WTC11 (cell line): Measurements from ENCODE around the gene HOXA5. TPM values are rescaled to one million over a fixed set of nuclear protein-coding genes. Genes with fewer than 3 reads are reported as not detected.

Experiments used
- ATAC-seq: fragments of 200-7000 bp; cut with Tn5 transposase; 2 replicates; pipeline ENCODE4 v1.10.0; 2021; ENCODE audit warnings: mild to moderate bottlenecking, moderate library complexity
- CTCF ChIA-PET: fragments of 300-600 bp; sonication (Branson Sonifier 250); formaldehyde crosslinking; loops from one replicate; lab custom pipeline; 2021; ENCODE audit warnings: antibody characterized with exemption; lab: Charles Lee
- POLR2A ChIA-PET: fragments of 350-600 bp; sonication (Branson Sonifier 250); formaldehyde crosslinking; loops from one replicate; lab custom pipeline; 2021; ENCODE audit warnings: antibody characterized with exemption; lab: Charles Lee
- DNase-seq: peaks from one replicate; pipeline ENCODE4 v3.0.0; 2021; ENCODE audit warnings: low spot score
- H3K27ac Mint-ChIP-seq: 2 replicates; pipeline ENCODE4 v1.8.0; 2021; ENCODE audit warnings: mixed read lengths
- H3K27me3 Mint-ChIP-seq: 2 replicates; pipeline ENCODE4 v1.8.0; 2021; ENCODE audit warnings: low read depth, mild to moderate bottlenecking, moderate library complexity, mixed read lengths
- H3K36me3 Mint-ChIP-seq: 2 replicates; pipeline ENCODE4 v1.8.0; 2021; ENCODE audit warnings: mixed read lengths
- H3K4me1 Mint-ChIP-seq: 2 replicates; pipeline ENCODE4 v1.8.0; 2022; ENCODE audit warnings: mixed read lengths
- H3K4me3 Mint-ChIP-seq: 2 replicates; pipeline ENCODE4 v1.8.0; 2021; ENCODE audit warnings: mild to moderate bottlenecking, moderate library complexity, mixed read lengths
- H3K9me3 Mint-ChIP-seq: 2 replicates; pipeline ENCODE4 v1.8.0; 2021; ENCODE audit warnings: mixed read lengths
- ATF1 ChIP-seq: sonication (generic); formaldehyde crosslinking; IDR thresholded peaks from 2 replicates; pipeline ENCODE4 v1.8.1; 2023; ENCODE audit warnings: mild to moderate bottlenecking, moderate library complexity, missing genetic modification reagents
- FOXP1 ChIP-seq: sonication (generic); formaldehyde crosslinking; IDR thresholded peaks from 2 replicates; pipeline ENCODE4 v1.8.0; 2022; ENCODE audit warnings: missing genetic modification reagents, mild to moderate bottlenecking, moderate library complexity, borderline replicate concordance
- GABPB1 ChIP-seq: sonication (generic); formaldehyde crosslinking; IDR thresholded peaks from 2 replicates; pipeline ENCODE4 v1.8.1; 2023; ENCODE audit warnings: mild to moderate bottlenecking, missing genetic modification reagents
- GRHL2 ChIP-seq: fragments of 250-450 bp; sonication (Bioruptor Pico); IDR thresholded peaks from 2 replicates; pipeline ENCODE4 v1.8.0; 2022; ENCODE audit warnings: mild to moderate bottlenecking, moderate library complexity; ENCODE audit not compliant: insufficient replicate concordance, severe bottlenecking
- GTF2I ChIP-seq: fragments of 250-450 bp; sonication (Bioruptor Pico); conservative IDR thresholded peaks from 2 replicates; pipeline ENCODE4 v1.4.0; 2021; ENCODE audit warnings: mild to moderate bottlenecking
- KAT7 ChIP-seq: sonication (generic); formaldehyde crosslinking; IDR thresholded peaks from 2 replicates; pipeline ENCODE4 v1.8.1; 2023; ENCODE audit warnings: missing genetic modification reagents, mild to moderate bottlenecking, borderline replicate concordance
- NFATC4 ChIP-seq: fragments of 250-450 bp; sonication (Bioruptor Pico); IDR thresholded peaks from 2 replicates; pipeline ENCODE4 v1.9.0; 2021; ENCODE audit warnings: mild to moderate bottlenecking
- NFYB ChIP-seq: sonication (generic); formaldehyde crosslinking; conservative IDR thresholded peaks from 2 replicates; pipeline ENCODE4 v1.8.0; 2022; ENCODE audit warnings: low read depth, missing genetic modification reagents
- NR2C2 ChIP-seq: sonication (generic); formaldehyde crosslinking; IDR thresholded peaks from 2 replicates; pipeline ENCODE4 v1.8.0; 2022; ENCODE audit warnings: mild to moderate bottlenecking, missing genetic modification reagents
- SMAD3 ChIP-seq: sonication (generic); formaldehyde crosslinking; IDR thresholded peaks from 2 replicates; pipeline ENCODE4 v1.8.0; 2022; ENCODE audit warnings: missing genetic modification reagents, mild to moderate bottlenecking, borderline replicate concordance
- TEAD4 ChIP-seq: sonication (generic); formaldehyde crosslinking; IDR thresholded peaks from 2 replicates; pipeline ENCODE4 v1.8.0; 2022; ENCODE audit warnings: mild to moderate bottlenecking, missing genetic modification reagents
- ZBTB21 ChIP-seq: sonication (generic); formaldehyde crosslinking; IDR thresholded peaks from 2 replicates; pipeline ENCODE4 v1.8.1; 2023; ENCODE audit warnings: mild to moderate bottlenecking, missing genetic modification reagents, borderline replicate concordance
- ZNF121 ChIP-seq: sonication (generic); formaldehyde crosslinking; IDR thresholded peaks from 2 replicates; pipeline ENCODE4 v1.8.0; 2023; ENCODE audit warnings: missing genetic modification reagents
- ZNF232 ChIP-seq: sonication (generic); formaldehyde crosslinking; IDR thresholded peaks from 2 replicates; pipeline ENCODE4 v1.8.0; 2022; ENCODE audit warnings: mild to moderate bottlenecking, missing genetic modification reagents
- ZNF263 ChIP-seq: sonication (generic); formaldehyde crosslinking; IDR thresholded peaks from 2 replicates; pipeline ENCODE4 v1.8.1; 2022; ENCODE audit warnings: low read depth, mild to moderate bottlenecking, moderate library complexity, missing genetic modification reagents
- total RNA-seq: library from RNA; stranded (reverse); gene quantifications from 3 replicates; pipeline ENCODE4 v1.2.3, GENCODE V29; 2021
- TF ChIP-seq, protein P1 (sequence below): sonication (generic); formaldehyde crosslinking; IDR thresholded peaks from 2 replicates; pipeline ENCODE4 v1.8.1; 2023; ENCODE audit warnings: mild to moderate bottlenecking, missing genetic modification reagents
- TF ChIP-seq, protein P2 (sequence below): sonication (generic); formaldehyde crosslinking; IDR thresholded peaks from 2 replicates; pipeline ENCODE4 v1.8.1; 2022; ENCODE audit warnings: mild to moderate bottlenecking, moderate library complexity, missing genetic modification reagents
- TF ChIP-seq, protein P3 (sequence below): fragments of 250-450 bp; sonication (Bioruptor Pico); conservative IDR thresholded peaks from 2 replicates; pipeline ENCODE4 v1.9.0; 2021; ENCODE audit warnings: mild to moderate bottlenecking
- TF ChIP-seq, protein P4 (sequence below): sonication (generic); formaldehyde crosslinking; IDR thresholded peaks from 2 replicates; pipeline ENCODE4 v1.8.0; 2022; ENCODE audit warnings: mild to moderate bottlenecking, missing genetic modification reagents
- TF ChIP-seq, protein P5 (sequence below): fragments of 250-450 bp; sonication (Bioruptor Pico); IDR thresholded peaks from 2 replicates; pipeline ENCODE4 v2.1.2; 2022; ENCODE audit warnings: mild to moderate bottlenecking, moderate library complexity
- TF ChIP-seq, protein P6 (sequence below): sonication (generic); formaldehyde crosslinking; IDR thresholded peaks from 2 replicates; pipeline ENCODE4 v1.8.0; 2023; ENCODE audit warnings: missing genetic modification reagents, mild to moderate bottlenecking, borderline replicate concordance
- TF ChIP-seq, protein P7 (sequence below): sonication (generic); formaldehyde crosslinking; IDR thresholded peaks from 2 replicates; pipeline ENCODE4 v1.8.1; 2022; ENCODE audit warnings: mild to moderate bottlenecking, missing genetic modification reagents, moderate library complexity, borderline replicate concordance

Gene HOXA5
- total RNA-seq, 1 experiment from 2014 or later = not detected

DNA sequence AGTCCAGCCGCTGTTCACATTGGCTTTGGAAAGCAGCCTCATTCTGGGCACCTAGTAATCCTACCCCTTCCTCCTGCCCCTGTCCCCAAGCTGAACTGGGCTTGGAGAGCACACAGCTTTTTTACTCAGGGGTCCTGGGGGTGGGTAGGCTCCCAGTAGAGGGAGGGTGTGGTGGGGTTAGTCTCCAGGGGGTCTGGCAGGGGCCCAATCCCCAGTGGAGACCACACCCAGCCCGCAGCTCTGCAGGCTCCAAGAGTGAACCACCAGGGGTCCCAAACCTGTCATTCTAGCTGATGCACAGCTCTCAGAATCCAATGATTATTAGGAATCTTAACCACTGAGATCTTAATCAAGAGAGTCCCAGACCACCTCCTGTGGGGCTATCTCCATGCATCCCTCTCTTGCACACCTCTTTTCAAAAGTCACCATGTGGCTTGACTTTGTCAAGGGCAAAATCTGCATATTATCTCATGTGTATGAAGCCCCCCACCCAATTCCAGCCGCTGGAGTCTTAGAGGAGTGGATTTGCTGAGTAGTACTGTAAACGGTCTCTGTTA is 38.9 kb upstream of the HOXA5 start (continued):
- no peak for TF ChIP-seq NFYB (CRISPR knock-in tag)
- TF ChIP-seq ZNF232 (CRISPR knock-in tag) = no peak
- TF ChIP-seq SMAD3 (CRISPR knock-in tag) = no peak
- TF ChIP-seq TEAD4 (CRISPR knock-in tag) = no peak
- TF ChIP-seq, protein P1, sequence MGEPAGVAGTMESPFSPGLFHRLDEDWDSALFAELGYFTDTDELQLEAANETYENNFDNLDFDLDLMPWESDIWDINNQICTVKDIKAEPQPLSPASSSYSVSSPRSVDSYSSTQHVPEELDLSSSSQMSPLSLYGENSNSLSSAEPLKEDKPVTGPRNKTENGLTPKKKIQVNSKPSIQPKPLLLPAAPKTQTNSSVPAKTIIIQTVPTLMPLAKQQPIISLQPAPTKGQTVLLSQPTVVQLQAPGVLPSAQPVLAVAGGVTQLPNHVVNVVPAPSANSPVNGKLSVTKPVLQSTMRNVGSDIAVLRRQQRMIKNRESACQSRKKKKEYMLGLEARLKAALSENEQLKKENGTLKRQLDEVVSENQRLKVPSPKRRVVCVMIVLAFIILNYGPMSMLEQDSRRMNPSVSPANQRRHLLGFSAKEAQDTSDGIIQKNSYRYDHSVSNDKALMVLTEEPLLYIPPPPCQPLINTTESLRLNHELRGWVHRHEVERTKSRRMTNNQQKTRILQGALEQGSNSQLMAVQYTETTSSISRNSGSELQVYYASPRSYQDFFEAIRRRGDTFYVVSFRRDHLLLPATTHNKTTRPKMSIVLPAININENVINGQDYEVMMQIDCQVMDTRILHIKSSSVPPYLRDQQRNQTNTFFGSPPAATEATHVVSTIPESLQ (CRISPR knock-in tag) = no peak
- no peak for TF ChIP-seq GABPB1 (CRISPR knock-in tag)
- TF ChIP-seq, protein P2, sequence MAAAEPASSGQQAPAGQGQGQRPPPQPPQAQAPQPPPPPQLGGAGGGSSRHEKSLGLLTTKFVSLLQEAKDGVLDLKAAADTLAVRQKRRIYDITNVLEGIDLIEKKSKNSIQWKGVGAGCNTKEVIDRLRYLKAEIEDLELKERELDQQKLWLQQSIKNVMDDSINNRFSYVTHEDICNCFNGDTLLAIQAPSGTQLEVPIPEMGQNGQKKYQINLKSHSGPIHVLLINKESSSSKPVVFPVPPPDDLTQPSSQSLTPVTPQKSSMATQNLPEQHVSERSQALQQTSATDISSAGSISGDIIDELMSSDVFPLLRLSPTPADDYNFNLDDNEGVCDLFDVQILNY (CRISPR knock-in tag) = no peak
- no peak for TF ChIP-seq ZBTB21 (CRISPR knock-in tag)
- TF ChIP-seq GTF2I (CRISPR knock-in tag) = no peak
- TF ChIP-seq, protein P3, sequence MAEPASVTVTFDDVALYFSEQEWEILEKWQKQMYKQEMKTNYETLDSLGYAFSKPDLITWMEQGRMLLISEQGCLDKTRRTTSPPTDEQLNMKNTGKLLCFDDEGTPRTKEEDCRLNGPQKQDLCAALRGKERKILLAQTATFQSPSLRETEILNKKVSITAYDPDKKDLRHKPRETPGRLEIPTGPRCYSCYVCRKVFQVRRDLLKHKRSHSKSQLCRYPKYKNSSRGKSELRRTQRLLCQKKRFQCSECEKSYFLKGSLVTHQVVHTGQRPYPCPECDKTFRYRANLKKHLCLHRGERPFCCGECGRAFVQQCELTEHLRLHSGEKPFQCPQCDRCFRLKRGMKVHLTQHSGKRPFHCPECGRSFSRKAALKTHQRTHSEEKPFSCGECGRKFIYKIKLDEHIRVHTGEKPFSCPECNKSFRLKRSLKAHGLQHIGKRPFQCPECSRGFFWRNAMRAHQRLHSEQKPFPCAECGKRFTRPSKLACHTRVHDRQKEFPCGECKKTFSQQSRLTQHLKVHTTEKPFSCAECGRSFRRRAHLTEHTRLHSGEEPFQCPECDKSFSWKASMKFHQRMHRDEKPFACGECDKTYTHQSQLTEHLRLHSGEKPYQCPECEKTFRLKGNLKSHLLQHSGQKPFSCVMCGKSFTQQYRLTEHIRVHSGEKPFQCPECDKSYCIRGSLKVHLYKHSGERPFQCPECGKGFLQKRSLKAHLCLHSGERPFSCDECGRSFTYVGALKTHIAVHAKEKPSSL (CRISPR knock-in tag) = no peak
- no peak for TF ChIP-seq NR2C2

DNA sequence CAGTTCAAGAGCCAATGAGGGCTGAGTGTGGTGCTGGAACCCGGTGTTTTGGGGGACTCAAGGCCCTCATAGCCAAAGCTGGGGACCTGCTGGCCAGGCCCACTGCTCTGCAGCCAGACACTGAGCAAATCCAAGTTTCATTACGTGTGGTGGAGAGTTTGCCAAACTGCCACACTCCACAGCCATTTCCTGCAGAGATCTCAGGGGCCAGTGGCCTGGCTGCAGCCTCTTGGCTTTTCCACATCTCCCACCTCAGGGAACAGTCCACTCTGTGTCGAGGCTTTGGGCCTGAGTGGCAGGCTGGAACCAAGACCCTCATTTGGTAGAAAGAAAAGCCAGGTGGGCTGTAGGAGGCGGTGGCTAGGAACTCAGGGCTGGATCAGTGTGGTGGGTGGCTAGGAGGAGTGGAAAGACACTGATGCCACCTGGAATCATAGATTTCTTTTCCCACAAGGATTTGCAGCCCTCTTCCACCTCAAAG is 38.4 kb upstream of the HOXA5 start:
- H3K4me3 Mint-ChIP-seq = no peak overlapping the region
- H3K27me3 Mint-ChIP-seq = peaks cover 100% of the 10 kb centered on the region
- no peak overlapping the region for H3K27ac Mint-ChIP-seq
- ChIA-PET POLR2A (no interaction called here), CTCF (no interaction called here)
- no peaks in the 10 kb centered on the region for H3K9me3 Mint-ChIP-seq
- ATAC-seq (no peak), DNase-seq (no peak)
- H3K4me1 Mint-ChIP-seq = peaks cover 37% of the 10 kb centered on the region
- 0 out of 2 replicates have a peak, but pooled peaks cover 3% of the 10 kb centered on the region for H3K36me3 Mint-ChIP-seq
- no peak for TF ChIP-seq GTF2I (CRISPR knock-in tag)
- TF ChIP-seq ZNF121 = no peak
- TF ChIP-seq, protein P4, sequence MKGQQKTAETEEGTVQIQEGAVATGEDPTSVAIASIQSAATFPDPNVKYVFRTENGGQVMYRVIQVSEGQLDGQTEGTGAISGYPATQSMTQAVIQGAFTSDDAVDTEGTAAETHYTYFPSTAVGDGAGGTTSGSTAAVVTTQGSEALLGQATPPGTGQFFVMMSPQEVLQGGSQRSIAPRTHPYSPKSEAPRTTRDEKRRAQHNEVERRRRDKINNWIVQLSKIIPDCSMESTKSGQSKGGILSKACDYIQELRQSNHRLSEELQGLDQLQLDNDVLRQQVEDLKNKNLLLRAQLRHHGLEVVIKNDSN (CRISPR knock-in tag) = no peak
- TF ChIP-seq, protein P5, sequence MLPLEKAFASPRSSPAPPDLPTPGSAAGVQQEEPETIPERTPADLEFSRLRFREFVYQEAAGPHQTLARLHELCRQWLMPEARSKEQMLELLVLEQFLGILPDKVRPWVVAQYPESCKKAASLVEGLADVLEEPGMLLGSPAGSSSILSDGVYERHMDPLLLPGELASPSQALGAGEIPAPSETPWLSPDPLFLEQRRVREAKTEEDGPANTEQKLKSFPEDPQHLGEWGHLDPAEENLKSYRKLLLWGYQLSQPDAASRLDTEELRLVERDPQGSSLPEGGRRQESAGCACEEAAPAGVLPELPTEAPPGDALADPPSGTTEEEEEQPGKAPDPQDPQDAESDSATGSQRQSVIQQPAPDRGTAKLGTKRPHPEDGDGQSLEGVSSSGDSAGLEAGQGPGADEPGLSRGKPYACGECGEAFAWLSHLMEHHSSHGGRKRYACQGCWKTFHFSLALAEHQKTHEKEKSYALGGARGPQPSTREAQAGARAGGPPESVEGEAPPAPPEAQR (CRISPR knock-in tag) = no peak
- no peak for TF ChIP-seq TEAD4 (CRISPR knock-in tag)
- no peak for TF ChIP-seq NFATC4 (CRISPR knock-in tag)
- TF ChIP-seq, protein P6, sequence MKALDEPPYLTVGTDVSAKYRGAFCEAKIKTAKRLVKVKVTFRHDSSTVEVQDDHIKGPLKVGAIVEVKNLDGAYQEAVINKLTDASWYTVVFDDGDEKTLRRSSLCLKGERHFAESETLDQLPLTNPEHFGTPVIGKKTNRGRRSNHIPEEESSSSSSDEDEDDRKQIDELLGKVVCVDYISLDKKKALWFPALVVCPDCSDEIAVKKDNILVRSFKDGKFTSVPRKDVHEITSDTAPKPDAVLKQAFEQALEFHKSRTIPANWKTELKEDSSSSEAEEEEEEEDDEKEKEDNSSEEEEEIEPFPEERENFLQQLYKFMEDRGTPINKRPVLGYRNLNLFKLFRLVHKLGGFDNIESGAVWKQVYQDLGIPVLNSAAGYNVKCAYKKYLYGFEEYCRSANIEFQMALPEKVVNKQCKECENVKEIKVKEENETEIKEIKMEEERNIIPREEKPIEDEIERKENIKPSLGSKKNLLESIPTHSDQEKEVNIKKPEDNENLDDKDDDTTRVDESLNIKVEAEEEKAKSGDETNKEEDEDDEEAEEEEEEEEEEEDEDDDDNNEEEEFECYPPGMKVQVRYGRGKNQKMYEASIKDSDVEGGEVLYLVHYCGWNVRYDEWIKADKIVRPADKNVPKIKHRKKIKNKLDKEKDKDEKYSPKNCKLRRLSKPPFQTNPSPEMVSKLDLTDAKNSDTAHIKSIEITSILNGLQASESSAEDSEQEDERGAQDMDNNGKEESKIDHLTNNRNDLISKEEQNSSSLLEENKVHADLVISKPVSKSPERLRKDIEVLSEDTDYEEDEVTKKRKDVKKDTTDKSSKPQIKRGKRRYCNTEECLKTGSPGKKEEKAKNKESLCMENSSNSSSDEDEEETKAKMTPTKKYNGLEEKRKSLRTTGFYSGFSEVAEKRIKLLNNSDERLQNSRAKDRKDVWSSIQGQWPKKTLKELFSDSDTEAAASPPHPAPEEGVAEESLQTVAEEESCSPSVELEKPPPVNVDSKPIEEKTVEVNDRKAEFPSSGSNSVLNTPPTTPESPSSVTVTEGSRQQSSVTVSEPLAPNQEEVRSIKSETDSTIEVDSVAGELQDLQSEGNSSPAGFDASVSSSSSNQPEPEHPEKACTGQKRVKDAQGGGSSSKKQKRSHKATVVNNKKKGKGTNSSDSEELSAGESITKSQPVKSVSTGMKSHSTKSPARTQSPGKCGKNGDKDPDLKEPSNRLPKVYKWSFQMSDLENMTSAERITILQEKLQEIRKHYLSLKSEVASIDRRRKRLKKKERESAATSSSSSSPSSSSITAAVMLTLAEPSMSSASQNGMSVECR (CRISPR knock-in tag) = no peak
- no peak for TF ChIP-seq ATF1 (CRISPR knock-in tag)
- no peak for TF ChIP-seq FOXP1 (CRISPR knock-in tag)
- TF ChIP-seq ZNF263 (CRISPR knock-in tag) = no peak
- TF ChIP-seq GRHL2 (CRISPR knock-in tag) = no peak
- TF ChIP-seq, protein P7, sequence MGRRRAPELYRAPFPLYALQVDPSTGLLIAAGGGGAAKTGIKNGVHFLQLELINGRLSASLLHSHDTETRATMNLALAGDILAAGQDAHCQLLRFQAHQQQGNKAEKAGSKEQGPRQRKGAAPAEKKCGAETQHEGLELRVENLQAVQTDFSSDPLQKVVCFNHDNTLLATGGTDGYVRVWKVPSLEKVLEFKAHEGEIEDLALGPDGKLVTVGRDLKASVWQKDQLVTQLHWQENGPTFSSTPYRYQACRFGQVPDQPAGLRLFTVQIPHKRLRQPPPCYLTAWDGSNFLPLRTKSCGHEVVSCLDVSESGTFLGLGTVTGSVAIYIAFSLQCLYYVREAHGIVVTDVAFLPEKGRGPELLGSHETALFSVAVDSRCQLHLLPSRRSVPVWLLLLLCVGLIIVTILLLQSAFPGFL = no peak
- TF ChIP-seq SMAD3 (CRISPR knock-in tag) = no peak
- no peak for TF ChIP-seq KAT7 (CRISPR knock-in tag)
